Natural killer cell (primary cell): ENCODE data around the gene NT5C3B. TPM values are rescaled to one million over a fixed set of nuclear protein-coding genes. Genes with fewer than 3 reads are reported as not detected.
"Not testable (repeated sequence)": the region's sequence is repeated elsewhere in the genome, so short reads cannot be mapped to it uniquely, and the experiment has no call there.

Experiments used
- ATAC-seq, 3 donors: fragments of 150-1000 bp in 2 of 3; fragments of 200-7000 bp in 1 of 3; cut with Tn5 transposase; 1 replicate in 1 of 3; 2 replicates in 2 of 3; pipeline ENCODE4 v1.10.0; 2021; ENCODE audit warnings: mild to moderate bottlenecking in 2 of 3, moderate library complexity in 2 of 3
- DNase-seq, 2 donors: peaks; one replicate each; pipeline versions ENCODE4 v3.0.0 to v3.0.0-alpha.2; 2013 to 2021; ENCODE audit warnings: mixed read lengths in 1 of 2
- H3K27ac ChIP-seq: one replicate; pipeline ENCODE4 v1.5.1; 2013; ENCODE audit warnings: mild to moderate bottlenecking, low read length
- H3K27me3 ChIP-seq: one replicate; pipeline ENCODE4 v1.6.1; 2013; ENCODE audit warnings: low read length; ENCODE audit not compliant: control insufficient read depth, insufficient read depth
- H3K36me3 ChIP-seq: one replicate; pipeline ENCODE4 v1.6.1; 2013; ENCODE audit warnings: low read length; ENCODE audit not compliant: control insufficient read depth, insufficient read depth
- H3K4me1 ChIP-seq: one replicate; pipeline ENCODE4 v1.6.1; 2013; ENCODE audit warnings: low read length; ENCODE audit not compliant: control insufficient read depth, insufficient read depth
- H3K4me3 ChIP-seq: one replicate; pipeline ENCODE4 v1.5.1; 2013; ENCODE audit warnings: low read length
- H3K9me3 ChIP-seq: one replicate; pipeline ENCODE4 v1.6.1; 2013; ENCODE audit warnings: low read length; ENCODE audit not compliant: control insufficient read depth, insufficient read depth
- H3K27ac Mint-ChIP-seq, 2 donors: one replicate each; pipeline ENCODE4 v1.8.0; 2022; ENCODE audit warnings: mild to moderate bottlenecking in 2 of 2, mixed read lengths in 2 of 2, moderate library complexity in 1 of 2
- H3K27me3 Mint-ChIP-seq, 2 donors: one replicate each; pipeline ENCODE4 v1.8.0; 2022; ENCODE audit warnings: low read depth in 2 of 2, mixed read lengths in 2 of 2
- H3K36me3 Mint-ChIP-seq: one replicate; pipeline ENCODE4 v1.8.0; 2022; ENCODE audit warnings: mixed read lengths
- H3K4me1 Mint-ChIP-seq, 2 donors: one replicate each; pipeline ENCODE4 v1.8.0; 2022; ENCODE audit warnings: mixed read lengths in 2 of 2
- H3K4me3 Mint-ChIP-seq: one replicate; pipeline ENCODE4 v1.8.0; 2022; ENCODE audit warnings: mild to moderate bottlenecking, moderate library complexity, mixed read lengths
- H3K9me3 Mint-ChIP-seq, 2 donors: one replicate each; pipeline ENCODE4 v1.8.0; 2022; ENCODE audit warnings: mixed read lengths in 2 of 2
- WGBS: methylation state at CpG from one replicate; pipeline ENCODE4 v1.1.7; 2013; ENCODE audit warnings: missing lambda C conversion rate; ENCODE audit not compliant: insufficient coverage; 5-methylcytosine and 5-hydroxymethylcytosine counted together
- intact Hi-C: fragments of 100-400 bp; cut with micrococcal nuclease; formaldehyde crosslinking; loops from one replicate; pipeline ENCODE4 v1.14.2; 2022
- total RNA-seq, 4 donors: library from RNA; stranded (reverse); fragments of 120-200 nt in 1 of 4; gene quantifications; one replicate each; pipeline versions ENCODE4 v1.2.3 to v1.2.4, GENCODE V29; 2013 to 2022
- TF ChIP-seq, protein P1 (sequence below): fragments of 200-600 bp; IDR thresholded peaks from one replicate; pipeline ENCODE4 v1.8.0; 2022; ENCODE audit warnings: antibody characterized with exemption

Gene NT5C3B
- total RNA-seq, 3 donors from 2014 or later (not counting 1 experiment from before 2014, with no cell fraction given) = 9.1 to 10.0 (median 9.8) TPM

DNA sequence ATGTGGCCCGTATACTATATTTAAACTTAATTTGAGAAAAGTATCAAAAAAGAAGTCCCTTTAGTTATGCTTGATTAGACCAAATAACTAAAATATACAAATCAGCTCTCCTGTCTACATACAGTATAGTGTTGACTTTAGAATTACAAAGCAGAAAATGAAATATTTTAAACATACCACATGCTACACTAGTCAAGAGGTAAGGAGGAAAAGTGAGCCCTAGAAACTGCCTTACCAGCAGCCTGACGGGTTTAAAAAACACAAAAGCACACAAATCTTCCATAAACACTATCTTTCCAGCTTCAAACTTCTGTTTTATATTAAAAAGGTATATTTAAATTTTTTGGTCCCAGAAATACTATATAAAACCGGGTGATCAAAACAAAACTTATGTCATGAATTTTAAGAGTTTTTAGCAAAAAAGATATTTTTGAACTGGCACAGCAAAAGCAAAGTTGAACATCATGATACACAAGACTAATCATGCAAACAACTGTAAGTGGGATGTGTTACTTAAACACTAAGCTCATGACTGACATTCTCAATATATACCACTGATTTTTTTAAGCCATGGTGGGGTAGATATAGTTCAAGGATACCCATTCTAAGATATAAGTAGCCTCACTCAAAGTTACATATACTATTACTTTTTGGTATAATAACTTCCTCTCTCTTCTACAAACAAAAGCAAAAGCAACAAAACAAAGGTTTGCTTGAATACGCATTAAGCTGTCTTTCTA, 13.4 kb upstream of the NT5C3B start:
- ATAC-seq = no peak
- Mint-ChIP-seq H3K4me3 (no peak overlapping the region), H3K27ac (no peak overlapping the region), H3K9me3 (no peaks in the 10 kb centered on the region), H3K4me1 (peaks cover 13 to 26% of the 10 kb centered on the region in 2 donors), H3K36me3 (no peaks in the 10 kb centered on the region), H3K27me3 (no peaks in the 10 kb centered on the region)
- Histone ChIP-seq H3K9me3 (no peaks in the 10 kb centered on the region), H3K27me3 (no peaks in the 10 kb centered on the region), H3K4me1 (no peaks in the 10 kb centered on the region), H3K27ac (no peak overlapping the region), H3K4me3 (no peak overlapping the region), H3K36me3 (peaks cover 18% of the 10 kb centered on the region)
- intact Hi-C loops = no loop called here
- TF ChIP-seq, protein P1, sequence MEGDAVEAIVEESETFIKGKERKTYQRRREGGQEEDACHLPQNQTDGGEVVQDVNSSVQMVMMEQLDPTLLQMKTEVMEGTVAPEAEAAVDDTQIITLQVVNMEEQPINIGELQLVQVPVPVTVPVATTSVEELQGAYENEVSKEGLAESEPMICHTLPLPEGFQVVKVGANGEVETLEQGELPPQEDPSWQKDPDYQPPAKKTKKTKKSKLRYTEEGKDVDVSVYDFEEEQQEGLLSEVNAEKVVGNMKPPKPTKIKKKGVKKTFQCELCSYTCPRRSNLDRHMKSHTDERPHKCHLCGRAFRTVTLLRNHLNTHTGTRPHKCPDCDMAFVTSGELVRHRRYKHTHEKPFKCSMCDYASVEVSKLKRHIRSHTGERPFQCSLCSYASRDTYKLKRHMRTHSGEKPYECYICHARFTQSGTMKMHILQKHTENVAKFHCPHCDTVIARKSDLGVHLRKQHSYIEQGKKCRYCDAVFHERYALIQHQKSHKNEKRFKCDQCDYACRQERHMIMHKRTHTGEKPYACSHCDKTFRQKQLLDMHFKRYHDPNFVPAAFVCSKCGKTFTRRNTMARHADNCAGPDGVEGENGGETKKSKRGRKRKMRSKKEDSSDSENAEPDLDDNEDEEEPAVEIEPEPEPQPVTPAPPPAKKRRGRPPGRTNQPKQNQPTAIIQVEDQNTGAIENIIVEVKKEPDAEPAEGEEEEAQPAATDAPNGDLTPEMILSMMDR = no peak
- DNase-seq = no peak
- 90% methylated on average over 1 of the region's 4 CpGs for WGBS

DNA sequence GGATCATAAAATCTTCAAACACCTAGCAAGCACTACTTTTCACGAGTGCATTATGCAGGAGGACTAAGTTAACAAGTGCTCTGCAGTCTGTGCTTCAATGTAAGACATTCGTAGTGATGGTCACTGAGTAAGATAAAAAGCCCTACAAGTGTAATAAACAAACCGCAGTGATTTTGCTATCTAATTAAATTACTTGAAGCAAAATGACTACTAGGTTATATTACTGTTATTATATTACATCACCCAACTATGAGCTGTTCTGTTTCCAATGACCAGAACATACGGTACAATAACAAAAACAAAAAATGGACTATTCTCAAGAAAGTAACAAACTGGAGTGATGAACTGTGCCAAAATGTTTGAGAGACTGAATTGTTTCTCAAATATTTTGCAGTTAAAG, 12.8 kb upstream of the NT5C3B start:
- H3K27me3 Mint-ChIP-seq = no peaks in the 10 kb centered on the region
- intact Hi-C loops = no loop called here
- no peak for ATAC-seq
- TF ChIP-seq, protein P1 = no peak
- WGBS = 98% methylated on average over 2 of the region's 4 CpGs
- Histone ChIP-seq H3K4me1 (no peaks in the 10 kb centered on the region), H3K27ac (no peak overlapping the region), H3K36me3 (peaks cover 11% of the 10 kb centered on the region), H3K27me3 (no peaks in the 10 kb centered on the region), H3K9me3 (no peaks in the 10 kb centered on the region), H3K4me3 (no peak overlapping the region)
- no peaks in the 10 kb centered on the region for H3K36me3 Mint-ChIP-seq
- H3K4me1 Mint-ChIP-seq = peaks cover 9 to 26% of the 10 kb centered on the region in 2 donors
- no peak for DNase-seq
- H3K4me3 Mint-ChIP-seq = no peak overlapping the region
- H3K9me3 Mint-ChIP-seq = no peaks in the 10 kb centered on the region
- no peak overlapping the region for H3K27ac Mint-ChIP-seq

DNA sequence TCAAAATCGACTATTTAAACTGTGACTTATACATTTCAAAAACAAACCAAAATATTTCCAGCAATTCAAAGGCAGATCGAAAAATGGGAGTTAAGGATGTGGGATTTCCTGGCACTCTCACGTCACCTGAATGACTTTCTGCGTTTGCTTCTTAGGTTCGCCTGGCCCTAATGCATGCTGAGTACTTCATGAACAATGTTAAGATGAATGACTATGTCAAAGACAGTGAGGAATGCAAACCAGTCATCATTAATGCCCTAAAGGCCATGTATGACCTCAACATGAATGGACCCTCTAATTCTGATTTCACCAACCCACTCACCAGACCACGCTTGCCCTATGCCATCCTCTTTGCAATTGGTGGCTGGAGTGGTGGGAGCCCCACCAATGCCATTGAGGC, 8.9 kb upstream of the NT5C3B start:
- intact Hi-C loops = no loop called here
- Histone ChIP-seq H3K4me3 (no peak overlapping the region), H3K9me3 (no peaks in the 10 kb centered on the region), H3K27me3 (no peaks in the 10 kb centered on the region), H3K4me1 (no peaks in the 10 kb centered on the region), H3K27ac (no peak overlapping the region), H3K36me3 (peaks cover 4% of the 10 kb centered on the region)
- H3K9me3 Mint-ChIP-seq = no peaks in the 10 kb centered on the region
- WGBS = 97% methylated on average over 5 of the region's 6 CpGs
- no peak overlapping the region for H3K4me3 Mint-ChIP-seq
- no peaks in the 10 kb centered on the region for H3K27me3 Mint-ChIP-seq
- H3K27ac Mint-ChIP-seq = no peak overlapping the region
- no peak for DNase-seq
- TF ChIP-seq, protein P1 = no peak
- H3K4me1 Mint-ChIP-seq = peaks cover 6 to 15% of the 10 kb centered on the region in 2 donors
- ATAC-seq = no peak
- no peaks in the 10 kb centered on the region for H3K36me3 Mint-ChIP-seq

GRCh38 chr17:41840781-41841180, 4.7 kb upstream of the NT5C3B start:
- H3K36me3 Mint-ChIP-seq, H3K36me3 ChIP-seq, H3K27me3 ChIP-seq, intact Hi-C loops, DNase-seq, H3K27ac Mint-ChIP-seq, H3K4me3 ChIP-seq, H3K4me3 Mint-ChIP-seq, H3K4me1 Mint-ChIP-seq, ATAC-seq, H3K9me3 ChIP-seq, H3K9me3 Mint-ChIP-seq, H3K4me1 ChIP-seq, H3K27ac ChIP-seq, H3K27me3 Mint-ChIP-seq: not testable (repeated sequence)
- WGBS = 83% methylated on average over 6 of the region's 6 CpGs

GRCh38 chr17:41839448-41839847, 3.4 kb upstream of the NT5C3B start:
- H3K36me3 ChIP-seq, intact Hi-C loops, H3K4me1 Mint-ChIP-seq, H3K27me3 ChIP-seq, H3K9me3 Mint-ChIP-seq, H3K27ac Mint-ChIP-seq, H3K4me3 Mint-ChIP-seq, H3K9me3 ChIP-seq, H3K4me3 ChIP-seq, H3K36me3 Mint-ChIP-seq, DNase-seq, ATAC-seq, H3K27me3 Mint-ChIP-seq, H3K27ac ChIP-seq: not testable (repeated sequence)
- 100% methylated on average over 2 of the region's 2 CpGs for WGBS
- H3K4me1 ChIP-seq = peaks cover 14% of the 10 kb centered on the region
